ENCODE data around the gene MYB.

MYB gene

GRCh38 chr6:135180542-135181332 is at the start of gene MYB:
TSS of gene MYB (plus strand) at chr6:135181308. CDS start at chr6:135181514, 206 bp downstream.
- peaks cover 3% of the 10 kb centered on the region for H3K4me1 ChIP-seq (ENCODE audit: control insufficient read depth, insufficient read depth, low read length)
- H3K9me3 ChIP-seq (ENCODE audit: control insufficient read depth, insufficient read depth, low read depth, low read length): no peaks in the 10 kb centered on the region
- ChIA-PET POLR2A (interaction anchor here (1.5 to 1.7 kb wide), 2 partner anchors 24 to 126 kb away, joined by 6 to 13 read pairs; partner anchors contain the start of gene HBS1L), CTCF (interaction anchor here (0.7 to 0.9 kb wide), 3 partner anchors 34 to 759 kb away, joined by 3 to 4 read pairs (median 3); no protein-coding TSS in a partner anchor)
- H3K36me3 ChIP-seq (ENCODE audit: control insufficient read depth in 2 of 2, insufficient read depth in 1 of 2, low read length in 2 of 2): no peaks in the 10 kb centered on the region
- H3K4me3 ChIP-seq (ENCODE audit: low read depth, low read length): peak within 1 kb of the TSS; percentile 61
- peak within 1 kb of the TSS; percentile 83; the same call in 1 of the 2 replicates for H3K27ac ChIP-seq (ENCODE audit: extremely low read depth, low read depth, low read length)
- TF ChIP-seq ZNF335 (tag by site-specific recombination; conservative IDR thresholded peaks at IDR 0.05) (peak; percentile 68; the same call in 1 of the 2 replicates), ZNF610 (tag by site-specific recombination; IDR thresholded peaks at IDR 0.05; ENCODE audit: borderline replicate concordance) (peak; percentile 87), ZNF600 (tag by site-specific recombination; IDR thresholded peaks at IDR 0.05) (peak; percentile 43; the same call in 1 of the 2 replicates), ZBTB17 (tag by site-specific recombination; IDR thresholded peaks at IDR 0.05) (no peak), YY2 (tag by site-specific recombination; IDR thresholded peaks at IDR 0.05) (peak; percentile 16; the same call in 1 of the 2 replicates), ZBTB26 (tag by site-specific recombination; optimal IDR thresholded peaks at IDR 0.05) (peak; percentile 71), ZNF621 (tag by site-specific recombination; IDR thresholded peaks at IDR 0.05) (no peak), PRDM1 (tag by site-specific recombination; IDR thresholded peaks at IDR 0.05) (peak; percentile 65), FEZF1 (tag by site-specific recombination; IDR thresholded peaks at IDR 0.05) (no peak), ZNF518A (tag by site-specific recombination; conservative IDR thresholded peaks at IDR 0.05; ENCODE audit: low read depth) (0 out of 2 replicates have a peak, but pooled peaks have one; percentile 15), ZNF660 (tag by site-specific recombination; IDR thresholded peaks at IDR 0.05) (0 out of 2 replicates have a peak, but pooled peaks have one; percentile 18), ZFP69B (tag by site-specific recombination; IDR thresholded peaks at IDR 0.05) (0 out of 2 replicates have a peak, but pooled peaks have one; percentile 39), ZBTB20 (tag by site-specific recombination; IDR thresholded peaks at IDR 0.05) (peak; percentile 51; the same call in 1 of the 2 replicates), ZNF837 (tag by site-specific recombination; IDR thresholded peaks at IDR 0.05) (no peak), ZNF768 (tag by site-specific recombination; IDR thresholded peaks at IDR 0.05) (no peak), ZNF639 (tag by site-specific recombination; IDR thresholded peaks at IDR 0.05) (no peak; the same call in 1 of the 2 replicates), GLIS2 (tag by site-specific recombination; IDR thresholded peaks at IDR 0.05) (peak; percentile 73), ZNF843 (tag by site-specific recombination; IDR thresholded peaks at IDR 0.05) (no peak), IKZF3 (tag by site-specific recombination; IDR thresholded peaks at IDR 0.05) (peak; percentile 41; the same call in 1 of the 2 replicates), ZNF398 (tag by site-specific recombination; IDR thresholded peaks at IDR 0.05) (peak; percentile 84), ZBTB8A (tag by site-specific recombination; IDR thresholded peaks at IDR 0.05) (peak; percentile 44; the same call in 1 of the 2 replicates), ZSCAN18 (tag by site-specific recombination; IDR thresholded peaks at IDR 0.05) (no peak), ZNF423 (tag by site-specific recombination; IDR thresholded peaks at IDR 0.05) (no peak), KLF1 (tag by site-specific recombination; IDR thresholded peaks at IDR 0.05) (peak; percentile 91), ZSCAN30 (tag by site-specific recombination; IDR thresholded peaks at IDR 0.05) (peak; percentile 23; the same call in 1 of the 2 replicates), ZNF521 (tag by site-specific recombination; IDR thresholded peaks at IDR 0.05) (no peak), SP7 (tag by site-specific recombination; IDR thresholded peaks at IDR 0.05) (no peak)

Measured in HEK293 (cell line).